ENCODE data around the gene CADM2.

Gene CADM2

GRCh38 chr3:86046436-86047136, 1087.8 kb downstream of the CADM2 start:
- no peak overlapping the region for H3K27ac ChIP-seq
- no peak for DNase-seq (ENCODE audit: low read depth, low spot score)

- no peak overlapping the region for H3K27ac ChIP-seq
- DNase-seq (ENCODE audit: low read depth, low spot score): no peak
These were observed 1088.4 kb downstream of the CADM2 start for GRCh38 chr3:86047161-86047560.

GRCh38 chr3:86051058-86051457, 1092.3 kb downstream of the CADM2 start:
- no peak overlapping the region for H3K27ac ChIP-seq

GRCh38 chr3:86056032-86056431, 1097.2 kb downstream of the CADM2 start:
- H3K27ac ChIP-seq: no peak overlapping the region
- no peak for DNase-seq (ENCODE audit: low read depth, low spot score)

More at GRCh38 chr3:86051058-86051457, 1092.3 kb downstream of the CADM2 start:
- no peak for DNase-seq (ENCODE audit: low read depth, low spot score)

- DNase-seq (ENCODE audit: low read depth, low spot score): no peak
- H3K27ac ChIP-seq: no peak overlapping the region
These were observed 1098.2 kb downstream of the CADM2 start for GRCh38 chr3:86056962-86057361.

- DNase-seq (ENCODE audit: low read depth, low spot score): no peak
- no peak overlapping the region for H3K27ac ChIP-seq
These were observed 1115.0 kb downstream of the CADM2 start for GRCh38 chr3:86073799-86074198.

GRCh38 chr3:86087160-86087871, 1128.5 kb downstream of the CADM2 start:
- no peak for DNase-seq (ENCODE audit: low read depth, low spot score)
- no peak overlapping the region for H3K27ac ChIP-seq

GRCh38 chr3:86104154-86104553, 1145.4 kb downstream of the CADM2 start:
- no peak for DNase-seq (ENCODE audit: low read depth, low spot score)
- H3K27ac ChIP-seq: no peak overlapping the region

GRCh38 chr3:86109434-86109833, 1150.6 kb downstream of the CADM2 start:
- DNase-seq (ENCODE audit: low read depth, low spot score): no peak
- H3K27ac ChIP-seq: no peak overlapping the region
